ENCODE results near the gene POLN. TPM values are rescaled to one million over a fixed set of nuclear protein-coding genes. Genes with fewer than 3 reads are reported as not detected.
A peak's percentile ranks its signal among the peaks of the same experiment; 100 is the strongest.

The POLN gene
- total and polyA plus RNA-seq, 2 of the 4 experiments (the other 2 are of a cell fraction): 0.63 to 0.72 TPM

- Histone ChIP-seq H2BK20ac (ENCODE audit: low read depth, low read length) (no peak overlapping the region), H4K8ac (ENCODE audit: low read depth in 2 of 2, low read length in 2 of 2) (no peak overlapping the region), H3K79me1 (ENCODE audit: low read depth in 1 of 2, low read length in 2 of 2) (no peaks in the 10 kb centered on the region), H3K36me3 (ENCODE audit: control insufficient read depth, insufficient read depth, low read length) (no peaks in the 10 kb centered on the region), H3K18ac (ENCODE audit: low read depth, low read length) (no peak overlapping the region), H4K20me1 (ENCODE audit: insufficient read depth, low read length) (no peaks in the 10 kb centered on the region), H3K9me1 (ENCODE audit: insufficient read depth, low read length) (no peaks in the 10 kb centered on the region), H3K4me3 (ENCODE audit: insufficient read depth, low read depth, low read length) (no peak overlapping the region), H3K23ac (ENCODE audit: low read depth, low read length) (no peak overlapping the region), H3K27me3 (ENCODE audit: control insufficient read depth, insufficient read depth, low read length) (peaks cover 28% of the 10 kb centered on the region), H3K9me3 (ENCODE audit: control insufficient read depth, insufficient read depth, low read length) (no peaks in the 10 kb centered on the region), H2AK9ac (replicated peaks; ENCODE audit: low read depth, low read length, poor library complexity) (no peak overlapping the region), H2BK120ac (ENCODE audit: low read depth, low read length) (no peak overlapping the region), H2AK5ac (ENCODE audit: low read depth, low read length) (no peak overlapping the region), H3K9ac (ENCODE audit: low read depth, low read length) (no peak overlapping the region), H2BK5ac (ENCODE audit: low read depth, low read length, poor library complexity, severe bottlenecking) (no peak overlapping the region), H3K56ac (ENCODE audit: extremely low read depth, insufficient read depth, low read length) (no peak overlapping the region), H3K4me2 (ENCODE audit: low read depth, low read length) (no peak overlapping the region), H3K14ac (replicated peaks; ENCODE audit: low read depth, low read length) (no peak overlapping the region), H3K4me1 (ENCODE audit: control insufficient read depth, insufficient read depth, low read length) (no peaks in the 10 kb centered on the region), H4K5ac (ENCODE audit: low read depth, low read length) (no peak overlapping the region), H3K4ac (ENCODE audit: low read depth, low read length) (no peak overlapping the region), H4K91ac (ENCODE audit: insufficient read depth, low read depth, low read length) (no peak overlapping the region), H3K27ac (ENCODE audit: insufficient read depth, low read length) (no peak overlapping the region), H2AFZ (replicated peaks; ENCODE audit: low read length, poor library complexity) (peak overlapping the region; percentile 61), H2BK15ac (ENCODE audit: low read depth, low read length) (no peak overlapping the region)
- TF ChIP-seq CEBPB (IDR thresholded peaks at IDR 0.05; ENCODE audit: low read depth, low read length) (no peak), BHLHE40 (IDR thresholded peaks at IDR 0.05; ENCODE audit: low read depth, low read length) (no peak), RAD21 (IDR thresholded peaks at IDR 0.05; ENCODE audit: low read length) (no peak), RFX5 (IDR thresholded peaks at IDR 0.05; ENCODE audit: low read depth, low read length) (peak; percentile 92), CTCF (conservative IDR thresholded peaks at IDR 0.05; ENCODE audit: low read depth, low read length) (no peak), MAZ (IDR thresholded peaks at IDR 0.05; ENCODE audit: borderline replicate concordance, low read depth, low read length) (no peak)
- DNase-seq: no peak
- WGBS, 2 experiments (ENCODE audit: extremely low coverage in 2 of 2, insufficient read length in 1 of 2): 0% methylated on average over 1 of the region's 9 CpGs; no CpG with 5 or more reads in 1 of the 2 experiments
- intact Hi-C loops (cut with micrococcal nuclease) (no loop called here), in situ Hi-C loops (cut with MboI; ENCODE audit: low sequenced_read_pairs) (no loop called here), dilution Hi-C loops (cut with HindIII; ENCODE audit: low sequenced_read_pairs, unreplicated experiment) (no loop called here)
- ATAC-seq (ENCODE audit: low read depth): peak; percentile 33
- ChIA-PET CTCF (no interaction called here), POLR2A (ENCODE audit: unreplicated experiment) (interaction anchor here (0.6 kb wide), 1 partner anchor 12 kb away, joined by 5 read pairs; no protein-coding TSS in a partner anchor)
- BruUV-seq (replicated peaks): no TSS peak
These were observed 163.3 kb downstream of the POLN start for GRCh38 chr4:2078584-2078983.

All from IMR-90 (cell line).